GM13977 (cell line): ENCODE data around the gene FOXO1.

Experiments used
- DNase-seq: peaks from one replicate; pipeline ENCODE4 v3.0.0; 2012; ENCODE audit warnings: low spot score
- CTCF ChIP-seq: IDR thresholded peaks from 2 replicates; pipeline ENCODE4 v1.5.1; 2012; ENCODE audit warnings: mild to moderate bottlenecking, control low read depth; ENCODE audit not compliant: insufficient read depth; ENCODE audit errors: extremely low read depth, missing control alignments
- in situ Hi-C: fragments of 300-500 bp; cut with MboI; formaldehyde crosslinking; loops from one replicate; pipeline ENCODE4 v1.12.0; 2022; ENCODE audit warnings: low sequenced_read_pairs, low pct_unique_long_range_greater_than_20kb, mixed read lengths, inconsistent platforms; ENCODE audit not compliant: unreplicated experiment

The FOXO1 gene

DNA sequence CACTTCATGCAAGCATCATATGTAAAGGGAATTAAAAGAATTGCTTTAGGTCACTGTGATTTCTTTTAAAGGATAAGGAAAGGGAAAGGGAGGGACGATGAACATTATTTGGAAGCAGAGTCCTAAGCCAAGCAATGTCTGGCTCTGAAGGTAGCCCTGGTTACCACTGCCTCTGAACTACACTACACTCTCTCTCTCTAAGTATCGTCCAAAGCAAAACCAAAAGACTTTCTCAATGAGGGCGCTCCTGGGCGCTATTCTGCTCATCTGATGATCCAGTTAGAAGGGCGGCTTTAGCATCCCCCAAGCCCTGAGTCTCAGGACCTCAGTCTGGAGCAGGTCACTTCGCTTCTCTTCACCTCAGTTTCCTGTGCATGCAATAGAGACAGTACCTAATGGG is 26.2 kb downstream of the FOXO1 start:
- TF ChIP-seq CTCF = no peak
- DNase-seq = no peak
- in situ Hi-C loops = no loop called here

DNA sequence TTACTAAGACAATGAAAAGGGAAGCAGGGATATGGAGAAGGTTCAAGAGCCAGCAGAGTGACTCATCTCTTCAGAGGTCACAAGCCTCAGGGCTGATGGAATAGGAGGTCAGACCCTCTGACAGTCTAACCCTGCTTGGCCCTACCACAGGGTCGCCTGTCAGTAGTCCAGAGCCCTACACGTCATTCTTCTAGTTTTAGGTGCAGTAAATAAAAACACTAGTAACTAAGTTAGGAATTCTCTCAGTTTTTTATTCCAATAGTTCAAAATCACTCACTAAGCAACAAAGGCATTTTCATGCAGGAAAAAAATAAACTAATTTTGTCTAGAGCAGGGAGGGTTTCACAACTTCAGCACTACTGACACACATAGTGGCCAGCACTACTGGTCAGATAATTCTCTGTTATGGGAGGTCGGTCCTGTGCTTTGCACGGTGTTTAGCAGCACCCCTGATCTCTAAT is 27.2 kb downstream of the FOXO1 start:
- in situ Hi-C loops = no loop called here
- no peak for DNase-seq
- TF ChIP-seq CTCF = no peak

GRCh38 chr13:40637643-40638042 is 28.8 kb downstream of the FOXO1 start:
- DNase-seq = no peak
- in situ Hi-C loops = no loop called here
- no peak for TF ChIP-seq CTCF

- in situ Hi-C loops = no loop called here
- no peak for DNase-seq
- TF ChIP-seq CTCF = no peak
Measured at GRCh38 chr13:40635315-40635995, 31.0 kb downstream of the FOXO1 start.

- TF ChIP-seq CTCF = no peak
- in situ Hi-C loops = no loop called here
Measured at GRCh38 chr13:40632915-40633314, 33.5 kb downstream of the FOXO1 start.

GRCh38 chr13:40631605-40632004 is 34.8 kb downstream of the FOXO1 start:
- DNase-seq = no peak
- TF ChIP-seq CTCF = no peak

More at GRCh38 chr13:40632915-40633314, 33.5 kb downstream of the FOXO1 start:
- DNase-seq = no peak

More at GRCh38 chr13:40631605-40632004, 34.8 kb downstream of the FOXO1 start:
- in situ Hi-C loops = no loop called here
